Esophagus (tissue), 2 donors: ENCODE results near the gene ZBTB48. TPM values are rescaled to one million over a fixed set of nuclear protein-coding genes. Genes with fewer than 3 reads are reported as not detected.

Experiments
- H3K27ac ChIP-seq, 2 donors: one replicate each; pipeline ENCODE4 v1.5.1; 2013; ENCODE audit warnings: low read depth in 2 of 2, mild to moderate bottlenecking in 2 of 2, inconsistent platforms in 1 of 2, low read length in 1 of 2, moderate library complexity in 1 of 2
- H3K27me3 ChIP-seq, 2 donors: one replicate each; pipeline ENCODE4 v1.6.1; 2013; ENCODE audit warnings: low read length in 2 of 2, control low read depth in 1 of 2, mild to moderate bottlenecking in 1 of 2; ENCODE audit not compliant: insufficient read depth in 2 of 2, control insufficient read depth in 1 of 2
- H3K36me3 ChIP-seq, 2 donors: one replicate each; pipeline ENCODE4 v1.6.1; 2013; ENCODE audit warnings: low read length in 1 of 2; ENCODE audit not compliant: control insufficient read depth in 2 of 2, insufficient read depth in 2 of 2
- H3K4me1 ChIP-seq, 2 donors: one replicate each; pipeline ENCODE4 v1.6.1; 2013; ENCODE audit warnings: low read length in 1 of 2; ENCODE audit not compliant: control insufficient read depth in 2 of 2, insufficient read depth in 2 of 2
- H3K4me3 ChIP-seq, 2 donors: one replicate each; pipeline ENCODE4 v1.5.1; 2013; ENCODE audit warnings: low read length in 2 of 2, mild to moderate bottlenecking in 2 of 2, low read depth in 1 of 2, moderate library complexity in 1 of 2
- H3K9me3 ChIP-seq, 2 donors: one replicate each; pipeline ENCODE4 v1.6.1; 2013; ENCODE audit warnings: mild to moderate bottlenecking in 2 of 2, low read depth in 1 of 2, low read length in 1 of 2, moderate library complexity in 1 of 2; ENCODE audit not compliant: control insufficient read depth in 2 of 2, insufficient read depth in 1 of 2
- WGBS, 2 donors: extraction: QIAGEN DNeasy Blood & Tissue Kit; methylation state at CpG; one replicate each; pipeline ENCODE4 v1.1.7; 2013; 5-methylcytosine and 5-hydroxymethylcytosine counted together
- polyA plus RNA-seq, 2 donors: library from polyadenylated mRNA; stranded (reverse); fragments of 200-250 nt; gene quantifications; one replicate each; pipeline ENCODE4 v1.2.3, GENCODE V29; 2013
- donor health status: healthy with polysubstance abuse.
- donor health status: Bipolar disorder and iron deficiency.

ZBTB48 gene
- polyA plus RNA-seq, 2 donors, result 16.2 to 42.7 TPM

DNA sequence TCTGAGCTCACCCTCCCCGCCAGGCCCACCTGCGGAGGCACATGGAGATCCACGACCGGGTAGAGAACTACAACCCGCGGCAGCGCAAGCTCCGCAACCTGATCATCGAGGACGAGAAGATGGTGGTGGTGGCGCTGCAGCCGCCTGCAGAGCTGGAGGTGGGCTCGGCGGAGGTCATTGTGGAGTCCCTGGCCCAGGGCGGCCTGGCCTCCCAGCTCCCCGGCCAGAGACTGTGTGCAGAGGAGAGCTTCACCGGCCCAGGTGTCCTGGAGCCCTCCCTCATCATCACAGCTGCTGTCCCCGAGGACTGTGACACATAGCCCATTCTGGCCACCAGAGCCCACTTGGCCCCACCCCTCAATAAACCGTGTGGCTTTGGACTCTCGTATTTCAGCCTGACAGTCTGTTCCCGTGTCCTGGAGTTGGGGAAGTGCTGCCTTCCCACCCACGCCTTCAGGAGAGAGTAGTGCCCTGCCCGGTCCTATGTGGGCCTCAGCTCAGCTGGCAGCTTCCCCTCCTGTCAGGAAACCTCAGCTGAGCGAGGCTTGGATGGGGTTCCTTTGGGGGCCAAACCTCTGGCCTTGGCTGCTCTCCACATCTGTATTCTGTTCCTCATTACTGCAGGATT lies 9.2 kb downstream of the ZBTB48 start:
- WGBS, 2 donors, result 74 to 76% methylated on average over 24 of the region's 24 CpGs
- Histone ChIP-seq H3K36me3 (peaks cover 14 to 56% of the 10 kb centered on the region in 2 donors), H3K9me3 (peaks cover 0 to 1% of the 10 kb centered on the region in 2 donors), H3K27ac (peak overlapping the region; percentile 90 to 92), H3K4me1 (peaks cover 16 to 27% of the 10 kb centered on the region in 2 donors), H3K4me3 (no peak overlapping the region), H3K27me3 (no peaks in the 10 kb centered on the region)

GRCh38 chr1:6590046-6590445 lies 10.3 kb downstream of the ZBTB48 start:
- Histone ChIP-seq H3K4me1 (peaks cover 16 to 27% of the 10 kb centered on the region in 2 donors), H3K27me3 (no peaks in the 10 kb centered on the region), H3K4me3 (no peak overlapping the region), H3K36me3 (peaks cover 14 to 61% of the 10 kb centered on the region in 2 donors), H3K9me3 (peaks cover 0 to 1% of the 10 kb centered on the region in 2 donors), H3K27ac (no peak overlapping the region)
- 83 to 86% methylated on average over 7 of the region's 7 CpGs for WGBS, 2 donors

DNA sequence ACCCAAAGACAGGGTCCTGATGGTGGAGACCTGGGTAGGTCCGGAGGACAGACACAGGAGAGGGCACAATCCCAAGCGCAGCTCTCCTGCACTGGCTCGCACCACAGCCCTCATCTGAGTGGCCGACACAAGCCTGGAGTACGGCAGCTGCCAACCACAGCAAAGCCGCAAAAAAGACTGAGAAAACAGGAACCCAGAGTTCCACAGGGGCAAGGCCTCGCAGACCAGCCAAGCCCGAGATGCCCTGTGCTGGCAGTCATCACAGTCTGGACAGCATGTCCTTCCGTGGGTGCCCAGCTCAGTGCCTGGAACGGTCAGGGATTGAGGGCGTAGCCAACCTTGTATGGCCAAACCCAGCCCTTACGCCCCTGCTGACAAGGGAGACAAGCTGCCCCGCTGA lies 11.4 kb downstream of the ZBTB48 start:
- H3K9me3 ChIP-seq, result peaks cover 0 to 1% of the 10 kb centered on the region in 2 donors
- H3K4me1 ChIP-seq, result peaks cover 13 to 31% of the 10 kb centered on the region in 2 donors
- H3K36me3 ChIP-seq, result peaks cover 19 to 71% of the 10 kb centered on the region in 2 donors
- WGBS, 2 donors, result 72 to 76% methylated on average over 13 of the region's 13 CpGs
- no peak overlapping the region for H3K4me3 ChIP-seq
- H3K27ac ChIP-seq, result no peak overlapping the region
- H3K27me3 ChIP-seq, result no peaks in the 10 kb centered on the region

DNA sequence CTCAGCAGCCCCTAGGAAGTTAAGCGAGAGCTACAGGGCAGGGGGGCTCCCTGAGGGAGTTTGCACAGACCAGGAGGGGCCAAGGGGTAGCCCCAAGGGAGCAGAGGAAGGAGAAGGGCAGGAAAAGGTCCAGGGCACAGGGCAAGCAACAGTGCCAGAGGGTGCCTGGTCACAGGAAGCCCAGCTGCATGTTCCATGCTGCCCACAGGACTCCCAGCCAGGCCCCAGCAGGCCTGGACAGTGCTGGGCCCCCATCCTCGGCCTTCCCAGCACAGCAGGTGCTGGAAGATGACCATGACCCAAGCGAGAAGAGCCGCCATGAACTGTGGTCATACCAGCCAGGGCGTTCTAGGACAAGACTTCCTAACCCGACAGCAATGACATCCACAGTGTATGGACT lies 11.8 kb downstream of the ZBTB48 start:
- Histone ChIP-seq H3K27ac (no peak overlapping the region), H3K4me3 (no peak overlapping the region), H3K4me1 (peaks cover 12 to 32% of the 10 kb centered on the region in 2 donors), H3K36me3 (peaks cover 19 to 72% of the 10 kb centered on the region in 2 donors), H3K9me3 (peaks cover 0 to 1% of the 10 kb centered on the region in 2 donors), H3K27me3 (no peaks in the 10 kb centered on the region)
- WGBS, 2 donors, result 80 to 87% methylated on average over 6 of the region's 6 CpGs

- Histone ChIP-seq H3K27ac (no peak overlapping the region), H3K4me1 (peaks cover 12 to 36% of the 10 kb centered on the region in 2 donors), H3K4me3 (no peak overlapping the region), H3K36me3 (peaks cover 21 to 78% of the 10 kb centered on the region in 2 donors), H3K9me3 (peaks cover 0 to 1% of the 10 kb centered on the region in 2 donors), H3K27me3 (no peaks in the 10 kb centered on the region)
- WGBS, 2 donors, result 35 to 41% methylated on average over 5 of the region's 5 CpGs
Observed at GRCh38 chr1:6592441-6592840, 12.6 kb downstream of the ZBTB48 start.

DNA sequence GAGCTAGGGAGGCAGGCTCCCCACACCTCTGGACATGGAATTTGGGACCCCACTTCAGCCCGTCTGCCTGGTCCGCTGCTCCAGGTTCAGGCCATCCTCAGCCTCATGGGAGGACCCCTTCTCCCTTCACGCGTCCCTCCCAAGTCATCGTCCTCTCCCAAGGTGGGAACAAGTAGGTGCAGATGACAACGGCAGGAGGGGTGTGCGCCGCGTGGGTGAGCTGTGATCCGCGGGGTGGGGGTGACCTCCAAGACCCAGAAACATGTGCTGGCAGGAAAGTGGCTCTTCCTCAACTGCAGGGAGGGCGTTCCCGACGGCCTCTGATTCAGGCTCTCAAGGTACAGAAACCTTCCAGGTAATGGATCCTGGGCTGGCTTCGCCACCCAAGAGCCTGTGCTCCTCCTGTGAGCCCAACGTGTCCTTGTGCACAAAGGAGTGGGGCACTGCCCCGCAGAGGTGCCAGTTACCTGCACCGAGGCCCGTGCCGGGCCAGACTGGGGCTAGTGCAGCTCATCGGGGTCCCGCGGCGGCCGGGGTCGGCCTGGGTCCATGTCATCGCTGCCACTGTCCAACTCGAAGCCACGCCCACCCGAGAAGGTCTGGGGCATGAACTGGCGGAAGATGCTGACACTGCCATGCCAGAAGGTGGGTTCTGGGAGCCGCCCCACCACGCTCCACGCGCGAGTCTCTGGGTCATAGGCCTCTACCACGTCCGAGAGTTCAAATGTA lies 13.2 kb downstream of the ZBTB48 start:
- no peak overlapping the region for H3K27ac ChIP-seq
- H3K4me3 ChIP-seq, result no peak overlapping the region
- 82 to 88% methylated on average over 38 of the region's 38 CpGs for WGBS, 2 donors
- no peaks in the 10 kb centered on the region for H3K27me3 ChIP-seq
- H3K36me3 ChIP-seq, result peaks cover 23 to 82% of the 10 kb centered on the region in 2 donors
- peaks cover 0 to 1% of the 10 kb centered on the region in 2 donors for H3K9me3 ChIP-seq
- peaks cover 15 to 36% of the 10 kb centered on the region in 2 donors for H3K4me1 ChIP-seq

GRCh38 chr1:6593810-6594209 lies 14.0 kb downstream of the ZBTB48 start:
- H3K9me3 ChIP-seq, result peaks cover 0 to 1% of the 10 kb centered on the region in 2 donors
- peaks cover 8 to 29% of the 10 kb centered on the region in 2 donors for H3K4me1 ChIP-seq
- 90 to 92% methylated on average over 15 of the region's 15 CpGs for WGBS, 2 donors
- no peak overlapping the region for H3K27ac ChIP-seq
- no peak overlapping the region for H3K4me3 ChIP-seq
- H3K27me3 ChIP-seq, result no peaks in the 10 kb centered on the region
- H3K36me3 ChIP-seq, result peaks cover 20 to 78% of the 10 kb centered on the region in 2 donors

GRCh38 chr1:6594977-6595740 lies 15.4 kb downstream of the ZBTB48 start:
- Histone ChIP-seq H3K4me3 (no peak overlapping the region), H3K27me3 (no peaks in the 10 kb centered on the region), H3K27ac (peak overlapping the region in 1 of 2 donors; percentile 40), H3K4me1 (peaks cover 12 to 33% of the 10 kb centered on the region in 2 donors), H3K9me3 (peaks cover 0 to 1% of the 10 kb centered on the region in 2 donors), H3K36me3 (peaks cover 20 to 74% of the 10 kb centered on the region in 2 donors)
- WGBS, 2 donors, result 83 to 86% methylated on average over 11 of the region's 11 CpGs

DNA sequence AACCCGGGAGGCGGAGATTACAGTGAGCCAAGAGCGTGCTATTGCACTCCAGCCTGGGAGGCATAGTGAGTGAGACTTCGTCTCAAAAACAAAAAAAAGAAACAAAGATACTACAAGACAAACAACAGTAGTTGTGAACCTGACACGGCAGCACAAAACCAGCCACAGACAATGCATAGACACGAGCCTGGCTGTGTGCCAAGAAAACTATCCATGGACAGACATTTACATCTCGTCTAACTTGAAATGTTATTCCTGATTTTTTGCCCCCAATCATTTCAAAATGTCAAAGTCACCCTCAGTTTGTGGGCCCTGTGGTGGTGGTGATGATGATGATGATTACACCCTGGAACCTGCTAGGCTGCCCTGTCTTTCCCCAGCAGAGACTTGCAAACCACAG lies 16.6 kb downstream of the ZBTB48 start:
- peak overlapping the region in 1 of 2 donors; percentile 7 for H3K27ac ChIP-seq
- peaks cover 0 to 1% of the 10 kb centered on the region in 2 donors for H3K9me3 ChIP-seq
- no peaks in the 10 kb centered on the region for H3K27me3 ChIP-seq
- WGBS, 2 donors, result 54 to 56% methylated on average over 7 of the region's 7 CpGs
- peak overlapping the region in 1 of 2 donors; percentile 16 for H3K4me3 ChIP-seq
- peaks cover 19 to 65% of the 10 kb centered on the region in 2 donors for H3K36me3 ChIP-seq
- H3K4me1 ChIP-seq, result peaks cover 12 to 31% of the 10 kb centered on the region in 2 donors
